Right cardiac atrium (tissue), 5 donors: ENCODE data around the gene AIG1. TPM values are rescaled to one million over a fixed set of nuclear protein-coding genes. Genes with fewer than 3 reads are reported as not detected.
A peak's percentile ranks its signal among the peaks of the same experiment; 100 is the strongest.

Experiments used
- ATAC-seq, 2 donors: fragments of 200-7000 bp; cut with Tn5 transposase; one replicate each; pipeline versions ENCODE4 v1.8.0 to v1.9.1; 2020; ENCODE audit warnings: moderate library complexity in 2 of 2, mild to moderate bottlenecking in 1 of 2
- DNase-seq, 3 donors: peaks; one replicate each; pipeline ENCODE4 v3.0.0-alpha.2; 2020
- H3K27ac ChIP-seq: one replicate; pipeline ENCODE4 v1.5.1; 2013; ENCODE audit warnings: mild to moderate bottlenecking, low read length, control low read depth, moderate library complexity
- H3K27me3 ChIP-seq: one replicate; pipeline ENCODE4 v1.6.1; 2013; ENCODE audit not compliant: control insufficient read depth, insufficient read depth
- H3K4me1 ChIP-seq: one replicate; pipeline ENCODE4 v1.6.1; 2013; ENCODE audit warnings: low read length; ENCODE audit not compliant: control insufficient read depth, insufficient read depth
- H3K4me3 ChIP-seq: one replicate; pipeline ENCODE4 v1.5.1; 2013; ENCODE audit warnings: low read length, control low read depth
- H3K9me3 ChIP-seq: one replicate; pipeline ENCODE4 v1.6.1; 2013; ENCODE audit warnings: low read length; ENCODE audit not compliant: control insufficient read depth
- WGBS: extraction: QIAGEN DNeasy Blood & Tissue Kit; methylation state at CpG from one replicate; pipeline ENCODE4 v1.1.7; 2013; 5-methylcytosine and 5-hydroxymethylcytosine counted together
- intact Hi-C, 4 donors: fragments of 100-400 bp; cut with DNase I; formaldehyde crosslinking; loops; one replicate each; pipeline versions ENCODE4 v1.11.0 to v1.14.0; 2022 to 2023
- polyA plus RNA-seq: library from polyadenylated mRNA; stranded (reverse); fragments of 200-250 nt; gene quantifications from one replicate; pipeline ENCODE4 v1.2.3, GENCODE V29; 2013
- total RNA-seq, 4 donors: library from RNA; stranded (reverse); fragmentation: NEBNext Ultra II Directional; extraction: Animal tissue kit (Norgen Biotek cat#: 25700); gene quantifications; one replicate each; pipeline ENCODE4 v1.2.1, GENCODE V29; 2021
- donor health status: healthy with polysubstance abuse.
- donor health status: DM: no; HTN: yes; CAD: no.
- donor health status: DM: no; HTN: no; CAD: no.
- donor health status: DM: no; HTN: yes; CAD: no; lungs with severe emphysema.
- donor health status: DM: yes; HTN: yes; CAD: no.

AIG1 gene
- total and polyA plus RNA-seq, 5 donors: 44.4 to 69.8 (median 51.9) TPM

GRCh38 chr6:143055891-143056290 is 4.8 kb upstream of the AIG1 start:
- 76% methylated on average over 4 of the region's 4 CpGs for WGBS
- H3K4me3 ChIP-seq: no peak overlapping the region
- intact Hi-C loops: no loop called here
- H3K9me3 ChIP-seq: no peaks in the 10 kb centered on the region
- H3K4me1 ChIP-seq: no peaks in the 10 kb centered on the region
- no peaks in the 10 kb centered on the region for H3K27me3 ChIP-seq
- ATAC-seq: no peak
- no peak for DNase-seq
- no peak overlapping the region for H3K27ac ChIP-seq

DNA sequence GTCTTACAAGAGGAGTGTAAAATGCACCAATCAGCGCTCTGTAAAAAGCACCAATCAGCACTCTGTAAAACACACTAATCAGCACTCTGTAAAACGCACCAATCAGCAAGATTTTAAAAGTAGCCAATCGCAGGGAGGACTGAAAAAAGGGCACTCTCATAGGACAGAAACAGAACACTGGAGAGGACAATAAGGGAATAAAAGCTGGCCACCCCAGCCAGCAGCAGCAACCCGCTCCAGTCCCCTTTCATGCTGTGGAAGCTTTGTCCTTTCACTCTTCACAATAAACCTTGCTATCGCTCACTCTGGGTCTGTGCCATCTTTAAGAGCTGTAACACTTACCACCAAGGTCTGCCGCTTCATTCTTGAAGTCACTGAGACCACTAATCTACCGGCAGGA is 1.7 kb upstream of the AIG1 start:
- WGBS: 84% methylated on average over 7 of the region's 7 CpGs
- Histone ChIP-seq H3K4me1 (peaks cover 2% of the 10 kb centered on the region), H3K27me3 (no peaks in the 10 kb centered on the region), H3K27ac (no peak overlapping the region), H3K4me3 (no peak overlapping the region), H3K9me3 (no peaks in the 10 kb centered on the region)
- intact Hi-C loops: no loop called here
- no peak for ATAC-seq
- no peak for DNase-seq

DNA sequence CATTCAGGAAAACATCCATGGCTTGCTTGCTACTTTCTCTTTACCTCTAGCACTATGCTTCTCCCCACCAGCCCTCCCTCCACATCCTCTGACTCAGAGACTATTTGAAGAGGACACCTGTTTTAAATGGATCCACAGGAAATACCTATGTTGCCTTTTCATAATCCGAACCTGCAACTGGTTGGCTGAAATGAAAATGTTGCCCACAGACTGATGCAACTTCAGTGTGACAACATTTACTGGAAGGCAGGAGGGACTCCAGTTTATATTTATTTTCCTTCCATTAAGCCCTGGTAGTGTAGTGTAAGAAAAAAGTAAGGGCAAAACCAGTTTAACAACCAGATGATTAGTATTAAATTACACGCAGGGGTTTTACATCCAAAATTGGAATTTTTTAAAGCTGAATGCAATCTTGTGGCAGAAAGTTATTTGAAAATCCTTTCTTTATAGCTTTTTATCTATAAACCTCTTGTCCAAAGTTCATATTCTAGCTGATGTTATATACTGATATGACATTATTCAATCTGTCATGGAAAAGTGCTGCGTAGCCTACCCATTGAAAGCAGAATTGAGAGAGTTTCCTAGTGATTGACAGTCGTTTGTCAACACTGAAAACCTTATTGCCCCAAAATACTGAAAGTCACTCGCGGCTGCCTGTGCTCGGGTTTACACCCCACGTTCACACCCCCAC is 881 bp upstream of the AIG1 start:
- peak overlapping the region; percentile 88 for H3K4me3 ChIP-seq
- H3K9me3 ChIP-seq: no peaks in the 10 kb centered on the region
- intact Hi-C loops: no loop called here
- ATAC-seq: peak in 1 of 2 donors; percentile 20
- peak overlapping the region; percentile 97 for H3K27ac ChIP-seq
- no peaks in the 10 kb centered on the region for H3K27me3 ChIP-seq
- peaks cover 2% of the 10 kb centered on the region for H3K4me1 ChIP-seq
- DNase-seq: no peak
- 6% methylated on average over 8 of the region's 8 CpGs for WGBS

- intact Hi-C loops: no loop called here
These were observed 309 bp upstream of the AIG1 start for GRCh38 chr6:143060354-143060805.

DNA sequence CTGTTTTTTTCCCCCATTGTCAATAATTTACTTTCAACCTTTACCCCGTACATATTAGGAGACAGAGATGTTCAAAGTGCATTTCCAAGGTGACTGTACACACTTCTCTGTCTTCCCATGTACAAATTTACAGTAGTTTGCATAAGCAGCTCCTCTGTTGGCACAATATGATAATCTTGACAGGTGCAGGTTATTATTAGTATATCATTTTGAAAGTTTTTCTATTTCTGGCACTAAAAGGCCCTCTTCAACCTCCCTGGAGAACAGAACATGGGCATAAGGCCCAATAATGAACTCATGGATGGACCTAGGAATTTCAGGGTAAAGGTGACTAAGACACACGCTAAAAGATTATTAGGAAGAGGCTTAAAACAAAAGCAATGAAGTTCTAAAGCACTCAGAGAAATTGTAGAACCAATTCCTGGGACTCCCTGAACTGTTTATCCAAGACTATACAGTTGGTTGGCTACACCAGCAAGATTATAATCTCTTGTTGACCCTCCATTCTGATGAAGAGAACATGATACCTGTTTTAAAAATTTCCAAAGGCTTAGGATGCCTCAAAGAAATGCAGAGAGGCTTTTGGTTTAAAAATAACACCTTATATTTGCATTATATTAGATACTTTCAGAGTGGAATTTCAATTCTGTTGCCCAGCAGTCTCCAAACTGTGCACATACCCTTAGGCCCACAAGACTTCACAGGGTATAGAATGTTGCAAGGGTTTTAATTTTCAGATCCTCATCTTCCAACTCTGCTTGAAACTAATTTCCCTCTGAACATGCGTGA is 1.1 kb downstream of the AIG1 start:
- intact Hi-C loops: no loop called here
- Histone ChIP-seq H3K4me1 (peaks cover 2% of the 10 kb centered on the region), H3K27me3 (no peaks in the 10 kb centered on the region), H3K27ac (no peak overlapping the region), H3K4me3 (peak overlapping the region; percentile 88), H3K9me3 (no peaks in the 10 kb centered on the region)
- ATAC-seq (peak in 1 of 2 donors; percentile 8), DNase-seq (no peak)
- 66% methylated on average over 3 of the region's 3 CpGs for WGBS

More at GRCh38 chr6:143060354-143060805, 309 bp upstream of the AIG1 start:
- Histone ChIP-seq H3K4me3 (peak overlapping the region; percentile 88), H3K27me3 (no peaks in the 10 kb centered on the region), H3K27ac (peak overlapping the region; percentile 97), H3K9me3 (no peaks in the 10 kb centered on the region), H3K4me1 (peaks cover 2% of the 10 kb centered on the region)
- under 1% methylated on average over 49 of the region's 52 CpGs for WGBS
- DNase-seq: peak; percentile 91 to 94 (median 93)
- peak; percentile 94 to 95 for ATAC-seq

DNA sequence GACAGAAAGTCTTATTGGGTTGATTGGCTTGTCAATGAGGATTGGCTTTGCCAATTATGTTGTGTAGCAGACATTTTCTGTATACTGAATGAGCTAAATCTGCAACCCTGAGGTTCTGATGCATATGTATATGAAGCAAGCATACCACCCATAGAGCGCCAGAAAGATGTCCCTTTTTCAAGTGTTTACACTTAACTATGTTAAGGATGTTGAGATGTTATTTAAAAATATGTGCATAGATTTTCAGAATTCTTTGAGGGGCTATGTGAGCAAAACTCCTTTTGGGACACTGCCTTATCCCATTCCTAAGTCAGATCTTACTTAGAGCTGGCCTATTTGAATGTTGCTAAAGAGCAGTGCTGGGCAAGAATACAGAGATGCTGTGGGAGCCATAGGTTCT is 1.9 kb downstream of the AIG1 start:
- no peak for DNase-seq
- H3K9me3 ChIP-seq: no peaks in the 10 kb centered on the region
- no peak overlapping the region for H3K4me3 ChIP-seq
- no peak overlapping the region for H3K27ac ChIP-seq
- ATAC-seq: no peak
- H3K27me3 ChIP-seq: no peaks in the 10 kb centered on the region
- WGBS: 97% methylated on average over 1 of the region's 1 CpG
- H3K4me1 ChIP-seq: peaks cover 2% of the 10 kb centered on the region
- intact Hi-C loops: no loop called here

GRCh38 chr6:143063631-143064030 is 2.9 kb downstream of the AIG1 start:
- ATAC-seq: no peak
- no peak overlapping the region for H3K4me3 ChIP-seq
- H3K27ac ChIP-seq: no peak overlapping the region
- intact Hi-C loops: no loop called here
- no peaks in the 10 kb centered on the region for H3K27me3 ChIP-seq
- peaks cover 2% of the 10 kb centered on the region for H3K4me1 ChIP-seq
- H3K9me3 ChIP-seq: no peaks in the 10 kb centered on the region
- no peak for DNase-seq

GRCh38 chr6:143064271-143064670 is 3.6 kb downstream of the AIG1 start:
- no peak for ATAC-seq
- Histone ChIP-seq H3K4me3 (no peak overlapping the region), H3K9me3 (no peaks in the 10 kb centered on the region), H3K27ac (no peak overlapping the region), H3K4me1 (peaks cover 2% of the 10 kb centered on the region), H3K27me3 (no peaks in the 10 kb centered on the region)
- intact Hi-C loops: no loop called here
- no peak for DNase-seq
- 89% methylated on average over 1 of the region's 1 CpG for WGBS

DNA sequence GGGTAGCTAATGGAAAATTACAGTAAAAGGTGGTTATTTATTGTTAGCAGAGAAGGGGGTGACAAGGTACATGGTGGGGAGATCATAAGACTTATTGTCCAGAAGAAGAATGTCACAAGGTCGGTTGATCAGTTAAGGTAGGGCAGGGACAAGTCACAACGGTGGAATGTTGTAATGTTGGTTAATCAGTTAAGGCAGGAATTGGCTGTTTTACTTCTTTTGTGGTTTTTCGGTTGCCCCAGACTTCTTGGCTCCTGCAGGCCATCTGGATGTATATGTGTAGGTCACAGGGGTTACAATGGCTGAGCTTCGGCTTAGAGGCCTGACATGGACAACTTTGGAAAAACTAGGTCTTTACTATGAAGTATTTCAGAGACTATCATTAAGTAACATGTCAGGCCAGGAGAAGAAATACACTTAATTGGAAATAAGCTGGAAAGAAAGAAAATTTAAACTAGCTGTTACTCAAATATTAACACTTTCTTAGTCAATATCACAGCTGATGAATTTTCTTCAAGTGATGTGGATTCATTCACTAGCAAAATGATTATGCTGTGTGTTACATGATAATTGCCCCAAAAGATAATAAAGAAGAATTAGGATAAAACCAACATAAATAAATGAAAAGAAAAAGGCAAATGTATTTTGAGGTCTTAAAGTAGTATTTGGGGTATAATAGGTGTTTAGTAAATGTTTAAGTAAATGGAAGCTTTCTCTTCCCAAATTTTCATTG is 4.4 kb downstream of the AIG1 start:
- Histone ChIP-seq H3K27me3 (no peaks in the 10 kb centered on the region), H3K9me3 (no peaks in the 10 kb centered on the region), H3K4me1 (peaks cover 2% of the 10 kb centered on the region), H3K4me3 (no peak overlapping the region), H3K27ac (no peak overlapping the region)
- no peak for DNase-seq
- 65% methylated on average over 4 of the region's 4 CpGs for WGBS
- intact Hi-C loops: no loop called here
- ATAC-seq: no peak

DNA sequence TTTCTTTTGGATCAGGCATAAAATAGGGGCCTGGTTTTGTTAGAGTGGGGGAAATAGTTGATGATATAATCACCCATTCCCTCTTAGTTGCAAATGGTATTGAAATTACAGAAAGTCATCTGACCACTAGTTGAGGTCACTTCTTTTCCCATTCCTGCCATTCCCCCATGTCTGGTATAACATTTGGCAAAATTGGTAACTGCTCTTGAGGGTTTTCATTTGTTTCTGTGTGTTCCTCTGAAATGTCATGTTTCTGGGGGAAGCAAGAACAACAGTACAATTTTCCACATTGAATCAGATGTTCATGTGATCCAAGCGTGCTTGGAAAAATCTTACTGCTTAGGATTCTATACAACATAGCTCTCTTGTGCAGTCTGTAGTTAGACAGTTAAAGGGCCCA is 7.3 kb downstream of the AIG1 start:
- H3K9me3 ChIP-seq: no peaks in the 10 kb centered on the region
- intact Hi-C loops: no loop called here
- 92% methylated on average over 1 of the region's 1 CpG for WGBS
- H3K27ac ChIP-seq: no peak overlapping the region
- no peaks in the 10 kb centered on the region for H3K4me1 ChIP-seq
- ATAC-seq (no peak), DNase-seq (no peak)
- no peak overlapping the region for H3K4me3 ChIP-seq
- no peaks in the 10 kb centered on the region for H3K27me3 ChIP-seq

DNA sequence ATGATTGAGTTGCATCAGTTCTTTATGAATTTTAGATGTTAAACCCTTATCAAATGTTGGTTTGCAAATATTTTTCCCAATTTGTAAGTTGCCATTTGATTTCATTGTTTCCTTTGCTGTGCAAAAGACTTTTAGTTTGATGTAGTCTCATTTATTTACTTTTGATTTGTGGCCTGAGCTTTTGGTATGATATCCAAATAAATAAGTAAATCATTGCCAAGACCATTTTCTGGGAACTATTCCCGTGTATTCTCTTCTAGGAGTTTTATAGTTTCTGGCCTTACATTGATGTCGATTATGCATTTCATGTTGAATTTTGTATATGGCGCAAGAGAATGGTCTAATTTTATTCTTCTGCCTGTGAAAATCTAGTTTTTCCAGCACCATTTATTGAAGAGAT is 13.4 kb downstream of the AIG1 start:
- Histone ChIP-seq H3K27ac (no peak overlapping the region), H3K9me3 (no peaks in the 10 kb centered on the region), H3K4me1 (no peaks in the 10 kb centered on the region), H3K27me3 (no peaks in the 10 kb centered on the region), H3K4me3 (no peak overlapping the region)
- DNase-seq (no peak), ATAC-seq (no peak)
- 82% methylated on average over 3 of the region's 3 CpGs for WGBS
- intact Hi-C loops: no loop called here
